IMR-90 (cell line): ENCODE data around the gene SH3BP4. TPM values are rescaled to one million over a fixed set of nuclear protein-coding genes. Genes with fewer than 3 reads are reported as not detected.

Source experiments
- ATAC-seq: fragments of 200-7000 bp; cut with Tn5 transposase; 2 replicates; pipeline ENCODE4 v1.9.1; 2020; ENCODE audit warnings: low read depth, mild to moderate bottlenecking, moderate library complexity
- BruUV-seq: library from RNA; stranded (reverse); fragments of 400-500 nt; replicated peaks from 2 replicates; lab custom pipeline; 2021; lab: Mats Ljungman, UMichigan
- CTCF ChIA-PET: fragments of 300-600 bp; formaldehyde crosslinking; extraction: SDS; loops from one replicate; lab custom pipeline; 2021; ENCODE audit warnings: antibody characterized with exemption; lab: Yijun Ruan, JAX
- POLR2A ChIA-PET: fragments of 300-600 bp; sonication (Branson Sonifier 250); formaldehyde crosslinking; loops from one replicate; lab custom pipeline; 2022; ENCODE audit warnings: antibody characterized with exemption; ENCODE audit not compliant: unreplicated experiment; lab: Charles Lee
- DNase-seq: peaks from one replicate; pipeline ENCODE4 v3.0.0; 2013
- H2AFZ ChIP-seq: replicated peaks from 2 replicates; pipeline ENCODE3; 2013; ENCODE audit warnings: low read length, mild to moderate bottlenecking; ENCODE audit not compliant: poor library complexity
- H2AK5ac ChIP-seq: 2 replicates; pipeline ENCODE4 v1.6.1; 2013; ENCODE audit warnings: low read depth, low read length, inconsistent platforms
- H2AK9ac ChIP-seq: replicated peaks from 2 replicates; pipeline ENCODE3; 2013; ENCODE audit warnings: mild to moderate bottlenecking, low read depth, low read length, moderate library complexity; ENCODE audit not compliant: poor library complexity
- H2BK120ac ChIP-seq: 2 replicates; pipeline ENCODE4 v1.6.1; 2013; ENCODE audit warnings: low read depth, low read length, inconsistent platforms
- H2BK15ac ChIP-seq: 3 replicates; pipeline ENCODE4 v1.6.1; 2013; ENCODE audit warnings: low read depth, low read length, inconsistent platforms
- H2BK20ac ChIP-seq: 2 replicates; pipeline ENCODE4 v1.6.1; 2013; ENCODE audit warnings: low read depth, mild to moderate bottlenecking, inconsistent platforms, low read length, moderate library complexity
- H2BK5ac ChIP-seq: 2 replicates; pipeline ENCODE4 v1.6.1; 2013; ENCODE audit warnings: mild to moderate bottlenecking, low read depth, low read length, inconsistent platforms; ENCODE audit not compliant: poor library complexity, severe bottlenecking
- H3K14ac ChIP-seq: replicated peaks from 2 replicates; pipeline ENCODE4 v1.6.1; 2013; ENCODE audit warnings: low read depth, low read length, inconsistent platforms
- H3K18ac ChIP-seq: 2 replicates; pipeline ENCODE4 v1.6.1; 2013; ENCODE audit warnings: low read depth, low read length, control low read depth
- H3K23ac ChIP-seq: 2 replicates; pipeline ENCODE4 v1.6.1; 2013; ENCODE audit warnings: low read depth, low read length, inconsistent platforms
- H3K27ac ChIP-seq: 2 replicates; pipeline ENCODE4 v1.5.1; 2013; ENCODE audit warnings: mild to moderate bottlenecking, control low read depth, low read length; ENCODE audit not compliant: insufficient read depth
- H3K27me3 ChIP-seq: 2 replicates; pipeline ENCODE4 v1.6.1; 2013; ENCODE audit warnings: low read length; ENCODE audit not compliant: control insufficient read depth, insufficient read depth
- H3K36me3 ChIP-seq: 2 replicates; pipeline ENCODE4 v1.6.1; 2013; ENCODE audit warnings: low read length, mixed read lengths; ENCODE audit not compliant: control insufficient read depth, insufficient read depth
- H3K4ac ChIP-seq: 2 replicates; pipeline ENCODE4 v1.6.1; 2013; ENCODE audit warnings: low read depth, low read length, inconsistent platforms
- H3K4me1 ChIP-seq: 2 replicates; pipeline ENCODE4 v1.6.1; 2013; ENCODE audit warnings: low read length, mixed read lengths; ENCODE audit not compliant: control insufficient read depth, insufficient read depth
- H3K4me2 ChIP-seq: 2 replicates; pipeline ENCODE4 v1.6.1; 2013; ENCODE audit warnings: low read depth, mild to moderate bottlenecking, control low read depth, low read length, moderate library complexity
- H3K4me3 ChIP-seq: 2 replicates; pipeline ENCODE4 v1.5.1; 2013; ENCODE audit warnings: low read depth, mild to moderate bottlenecking, control low read depth, low read length, moderate library complexity; ENCODE audit not compliant: insufficient read depth
- H3K56ac ChIP-seq: 2 replicates; pipeline ENCODE4 v1.6.1; 2013; ENCODE audit warnings: low read length, inconsistent platforms; ENCODE audit not compliant: insufficient read depth; ENCODE audit errors: extremely low read depth
- H3K79me1 ChIP-seq, 2 experiments: 2 replicates each; pipeline ENCODE4 v1.6.1; 2013; ENCODE audit warnings: low read length in 2 of 2, inconsistent platforms in 1 of 2, low read depth in 1 of 2
- H3K9ac ChIP-seq: 2 replicates; pipeline ENCODE4 v1.6.1; 2013; ENCODE audit warnings: low read depth, low read length, control low read depth
- H3K9me1 ChIP-seq: 2 replicates; pipeline ENCODE4 v1.6.1; 2013; ENCODE audit warnings: low read length, inconsistent platforms; ENCODE audit not compliant: insufficient read depth
- H3K9me3 ChIP-seq: 2 replicates; pipeline ENCODE4 v1.6.1; 2013; ENCODE audit warnings: low read length; ENCODE audit not compliant: control insufficient read depth, insufficient read depth
- H4K20me1 ChIP-seq: 2 replicates; pipeline ENCODE4 v1.6.1; 2013; ENCODE audit warnings: low read length, inconsistent platforms; ENCODE audit not compliant: insufficient read depth
- H4K5ac ChIP-seq: 2 replicates; pipeline ENCODE4 v1.6.1; 2013; ENCODE audit warnings: mild to moderate bottlenecking, low read depth, low read length, control low read depth
- H4K8ac ChIP-seq, 2 experiments: 2 replicates each; pipeline ENCODE4 v1.6.1; 2013; ENCODE audit warnings: low read depth in 2 of 2, low read length in 2 of 2, control low read depth in 1 of 2, inconsistent platforms in 1 of 2
- H4K91ac ChIP-seq: 2 replicates; pipeline ENCODE4 v1.6.1; 2013; ENCODE audit warnings: low read depth, low read length, inconsistent platforms; ENCODE audit not compliant: insufficient read depth
- BHLHE40 ChIP-seq: fragments of 150-350 bp; IDR thresholded peaks from 2 replicates; pipeline ENCODE4 v1.6.1; 2016; ENCODE audit warnings: mild to moderate bottlenecking, low read depth, low read length
- RAD21 ChIP-seq: IDR thresholded peaks from 2 replicates; pipeline ENCODE4 v1.6.1; 2012; ENCODE audit warnings: low read length, improper control_type of control experiment
- RFX5 ChIP-seq: IDR thresholded peaks from 2 replicates; pipeline ENCODE4 v1.8.0; 2012; ENCODE audit warnings: low read depth, mild to moderate bottlenecking, low read length, moderate library complexity
- WGBS, 2 experiments: methylation state at CpG; one replicate each; pipeline versions ENCODE4 v1.1.5 to v1.1.7; 2013; ENCODE audit warnings: missing lambda C conversion rate in 2 of 2; ENCODE audit not compliant: insufficient read length in 1 of 2; ENCODE audit errors: extremely low coverage in 2 of 2; 5-methylcytosine and 5-hydroxymethylcytosine counted together
- dilution Hi-C: fragments of 300-500 bp; cut with HindIII; formaldehyde crosslinking; loops from one replicate; pipeline ENCODE4 v1.14.3; 2018; ENCODE audit warnings: low sequenced_read_pairs; ENCODE audit not compliant: unreplicated experiment
- in situ Hi-C: fragments of 300-500 bp; cut with MboI; formaldehyde crosslinking; loops from 3 replicates; pipeline ENCODE4 v1.14.3; 2019; ENCODE audit warnings: low sequenced_read_pairs, inconsistent platforms, mixed read lengths
- intact Hi-C: fragments of 100-400 bp; cut with micrococcal nuclease; formaldehyde crosslinking; loops from 2 replicates; pipeline ENCODE4 v1.10.0; 2022
- polyA plus RNA-seq, 3 experiments: library from polyadenylated mRNA; depleted of rRNA; stranded (reverse); fragments of >200 nt; gene quantifications; 2 replicates each; pipeline ENCODE4 v1.2.3, GENCODE V29; 2012; ENCODE audit warnings: low replicate concordance in 1 of 3
- total RNA-seq: library from RNA; depleted of rRNA; stranded (reverse); fragments of >200 nt; gene quantifications from 2 replicates; pipeline ENCODE4 v1.2.3, GENCODE V29; 2012
- TF ChIP-seq, protein P1 (sequence below): conservative IDR thresholded peaks from 2 replicates; pipeline ENCODE4 v1.5.1; 2012; ENCODE audit warnings: mild to moderate bottlenecking, low read depth, low read length, improper control_type of control experiment

Gene SH3BP4
- total and polyA plus RNA-seq, 2 of the 4 experiments (the other 2 are of a cell fraction), result 104 to 122 TPM

DNA sequence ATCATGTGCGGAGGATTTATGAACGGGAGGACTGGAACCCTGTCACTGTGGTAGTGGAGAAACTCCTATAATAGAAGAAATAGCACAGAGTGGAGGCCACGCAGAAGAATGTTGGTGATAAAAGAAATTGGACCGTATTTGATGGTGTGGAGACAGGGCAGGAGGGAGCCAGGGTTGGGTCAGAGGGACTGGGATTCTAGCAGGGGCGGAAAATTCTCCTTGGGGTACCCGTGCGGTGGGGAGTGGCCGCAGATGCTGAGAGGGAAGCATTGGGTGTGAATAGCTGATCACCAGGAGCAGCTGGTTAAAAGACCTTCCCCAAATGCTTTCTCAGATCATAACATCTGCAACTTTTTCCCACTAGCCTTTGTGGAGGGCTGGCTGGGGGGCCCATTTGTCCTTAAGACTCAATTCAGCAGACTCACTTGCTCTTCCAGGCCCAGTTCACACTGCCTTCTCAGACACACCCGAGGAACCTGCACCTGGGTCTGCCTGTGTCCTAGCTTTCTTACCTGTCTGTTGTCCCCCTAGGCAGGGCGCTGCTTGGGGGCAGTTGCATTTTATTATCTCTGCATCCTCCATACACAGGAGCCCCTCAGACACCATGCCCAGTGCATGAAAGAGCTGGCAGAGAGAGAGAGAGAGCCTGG, 7.1 kb downstream of the SH3BP4 start (continued):
- TF ChIP-seq RFX5, result no peak

DNA sequence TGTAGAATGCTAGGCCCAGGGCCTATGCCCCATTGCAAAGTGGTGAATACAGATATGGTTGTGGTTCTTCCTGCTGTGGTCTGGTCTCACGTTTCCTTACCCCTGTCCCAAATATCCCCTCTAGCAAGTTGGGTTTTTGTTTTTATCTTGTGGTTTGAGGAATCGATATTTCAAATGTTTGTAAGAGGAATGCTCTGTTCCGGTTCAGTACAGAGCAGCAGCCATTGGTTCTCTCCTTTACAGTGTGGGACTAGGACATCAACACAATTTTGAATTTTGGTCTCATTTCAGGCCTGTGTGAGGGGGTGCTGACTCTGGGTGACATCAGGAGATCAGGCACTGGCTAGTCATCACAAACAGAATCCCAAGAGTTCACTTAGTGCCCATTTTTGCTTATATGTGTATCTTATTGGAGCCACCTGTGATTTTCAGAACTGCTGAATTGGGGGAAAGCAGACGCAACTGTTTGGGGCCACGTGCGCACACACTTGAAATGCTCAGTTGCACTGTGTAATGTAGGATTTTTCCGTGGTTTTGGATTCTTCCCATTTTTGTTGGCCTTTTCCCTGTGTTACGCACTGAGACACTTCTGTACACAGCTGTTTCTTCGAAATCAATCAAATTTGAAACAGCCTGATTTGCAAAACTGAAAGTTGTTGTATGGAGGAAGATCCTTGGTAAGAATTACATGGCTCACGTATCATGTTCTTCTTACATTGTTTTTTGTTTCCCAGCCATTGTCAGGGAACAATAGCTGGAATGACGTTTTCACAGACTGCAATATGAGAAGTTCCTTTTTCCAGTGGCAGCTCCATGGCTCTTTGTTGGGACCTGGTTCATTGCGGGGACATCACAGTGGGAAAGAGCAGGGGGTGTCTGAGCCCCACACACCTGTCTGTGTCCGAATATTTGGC, 8.6 kb downstream of the SH3BP4 start:
- ChIA-PET POLR2A (interaction anchor here (0.6 to 0.7 kb wide), 2 partner anchors 36 to 1704 kb away, joined by 3 to 4 read pairs; no protein-coding TSS in a partner anchor), CTCF (interaction anchor here (1.2 kb wide), 1 partner anchor 11 kb away, joined by 3 read pairs; no protein-coding TSS in a partner anchor)
- H3K4me1 ChIP-seq, result peaks cover 48% of the 10 kb centered on the region
- peak overlapping the region; percentile 2; the same call in 1 of the 2 replicates for H2AK5ac ChIP-seq
- H3K79me1 ChIP-seq, result peaks cover 0 to 54% of the 10 kb centered on the region in 2 experiments; a peak in 2 of 4 replicates
- DNase-seq (no peak), ATAC-seq (peak; percentile 10)
- TF ChIP-seq RAD21 (no peak), BHLHE40 (peak; percentile 26; the same call in 1 of the 2 replicates)
- TF ChIP-seq, protein P1, sequence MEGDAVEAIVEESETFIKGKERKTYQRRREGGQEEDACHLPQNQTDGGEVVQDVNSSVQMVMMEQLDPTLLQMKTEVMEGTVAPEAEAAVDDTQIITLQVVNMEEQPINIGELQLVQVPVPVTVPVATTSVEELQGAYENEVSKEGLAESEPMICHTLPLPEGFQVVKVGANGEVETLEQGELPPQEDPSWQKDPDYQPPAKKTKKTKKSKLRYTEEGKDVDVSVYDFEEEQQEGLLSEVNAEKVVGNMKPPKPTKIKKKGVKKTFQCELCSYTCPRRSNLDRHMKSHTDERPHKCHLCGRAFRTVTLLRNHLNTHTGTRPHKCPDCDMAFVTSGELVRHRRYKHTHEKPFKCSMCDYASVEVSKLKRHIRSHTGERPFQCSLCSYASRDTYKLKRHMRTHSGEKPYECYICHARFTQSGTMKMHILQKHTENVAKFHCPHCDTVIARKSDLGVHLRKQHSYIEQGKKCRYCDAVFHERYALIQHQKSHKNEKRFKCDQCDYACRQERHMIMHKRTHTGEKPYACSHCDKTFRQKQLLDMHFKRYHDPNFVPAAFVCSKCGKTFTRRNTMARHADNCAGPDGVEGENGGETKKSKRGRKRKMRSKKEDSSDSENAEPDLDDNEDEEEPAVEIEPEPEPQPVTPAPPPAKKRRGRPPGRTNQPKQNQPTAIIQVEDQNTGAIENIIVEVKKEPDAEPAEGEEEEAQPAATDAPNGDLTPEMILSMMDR, result no peak
- H3K4me2 ChIP-seq, result peak overlapping the region; percentile 41; the same call in 1 of the 2 replicates
- H2AFZ ChIP-seq, result no peak overlapping the region
- no peak overlapping the region for H3K9ac ChIP-seq
- H4K20me1 ChIP-seq, result peaks cover 99% of the 10 kb centered on the region
- intact Hi-C loops, result no loop called here
- H3K18ac ChIP-seq, result no peak overlapping the region
- no peak overlapping the region for H2BK20ac ChIP-seq
- no TSS peak for BruUV-seq
- no peak overlapping the region for H2AK9ac ChIP-seq
- no peak overlapping the region for H2BK15ac ChIP-seq
- H4K5ac ChIP-seq, result no peak overlapping the region
- peak overlapping the region; percentile 27; the same call in 1 of the 2 replicates for H3K27ac ChIP-seq
- no peaks in the 10 kb centered on the region for H3K27me3 ChIP-seq
- no peak overlapping the region for H3K23ac ChIP-seq
- H3K36me3 ChIP-seq, result peaks cover 14% of the 10 kb centered on the region
- peak overlapping the region; percentile 49 for H2BK5ac ChIP-seq
- H3K4me3 ChIP-seq, result no peak overlapping the region
- H4K8ac ChIP-seq, result no peak overlapping the region; a peak in 1 of 4 replicates
- no peak overlapping the region for H3K56ac ChIP-seq
- no peak overlapping the region; the same call in 1 of the 2 replicates for H3K14ac ChIP-seq
- WGBS, 2 experiments, result 71% methylated on average over 7 of the region's 13 CpGs; no CpG with 5 or more reads in 1 of the 2 experiments
- no peak overlapping the region for H4K91ac ChIP-seq
- no peak overlapping the region for H2BK120ac ChIP-seq
- H3K9me1 ChIP-seq, result peaks cover 49% of the 10 kb centered on the region
- dilution Hi-C loops, result no loop called here
- in situ Hi-C loops, result loop anchor here (10.0 kb wide), 1 partner anchor 406 kb away; no protein-coding TSS in a partner anchor
- no peaks in the 10 kb centered on the region for H3K9me3 ChIP-seq
- H3K4ac ChIP-seq, result no peak overlapping the region
